Thymus (tissue), 11 donors: ENCODE results near the gene FKBP7. TPM values are rescaled to one million over a fixed set of nuclear protein-coding genes. Genes with fewer than 3 reads are reported as not detected.

ENCODE experiments used
- DNase-seq, 9 donors: peaks; one replicate each; pipeline ENCODE4 v3.0.0-alpha.2; 2013; ENCODE audit warnings: low spot score in 9 of 9, low read depth in 6 of 9, missing footprints in 1 of 9
- H3K27ac ChIP-seq, 2 donors: one replicate each; pipeline ENCODE4 v1.5.1; 2013; ENCODE audit warnings: control low read depth in 1 of 2, low read depth in 1 of 2, low read length in 1 of 2, mild to moderate bottlenecking in 1 of 2, moderate library complexity in 1 of 2
- H3K27me3 ChIP-seq, 2 donors: one replicate each; pipeline ENCODE4 v1.5.1; 2013; ENCODE audit warnings: low read length in 1 of 2; ENCODE audit not compliant: control insufficient read depth in 2 of 2, insufficient read depth in 1 of 2
- H3K36me3 ChIP-seq, 2 donors: one replicate each; pipeline ENCODE4 v1.5.1; 2013; ENCODE audit warnings: low read length in 1 of 2, mild to moderate bottlenecking in 1 of 2, moderate library complexity in 1 of 2; ENCODE audit not compliant: control insufficient read depth in 2 of 2, insufficient read depth in 2 of 2
- H3K4me1 ChIP-seq, 2 donors: one replicate each; pipeline ENCODE4 v1.5.1; 2013; ENCODE audit warnings: low read length in 2 of 2; ENCODE audit not compliant: control insufficient read depth in 2 of 2, insufficient read depth in 2 of 2
- H3K4me3 ChIP-seq, 2 donors: one replicate each; pipeline ENCODE4 v1.5.1; 2013; ENCODE audit warnings: low read length in 2 of 2, control low read depth in 1 of 2, mild to moderate bottlenecking in 1 of 2
- H3K9me3 ChIP-seq, 2 donors: one replicate each; pipeline ENCODE4 v1.5.1; 2013; ENCODE audit warnings: low read length in 1 of 2, mild to moderate bottlenecking in 1 of 2; ENCODE audit not compliant: control insufficient read depth in 2 of 2, insufficient read depth in 1 of 2
- WGBS: extraction: QIAGEN DNeasy Blood & Tissue Kit; methylation state at CpG from one replicate; pipeline ENCODE4 v1.1.7; 2013; 5-methylcytosine and 5-hydroxymethylcytosine counted together
- polyA plus RNA-seq: library from polyadenylated mRNA; stranded (reverse); fragments of 200-250 nt; gene quantifications from one replicate; pipeline ENCODE4 v1.2.3, GENCODE V29; 2013
- total RNA-seq: library from RNA; stranded (reverse); fragments of 120-200 nt; gene quantifications from one replicate; pipeline ENCODE4 v1.2.4, GENCODE V29; 2013
- donor health status: healthy.

FKBP7 gene
- total and polyA plus RNA-seq, 2 donors = 6.5 to 7.4 TPM

GRCh38 chr2:178449700-178450523 lies 28.5 kb downstream of the FKBP7 start:
- peak in 3 of 9 donors; percentile 38 to 56 (median 41) for DNase-seq
- H3K27ac ChIP-seq = peak overlapping the region; percentile 97 to 99
- 13% methylated on average over 18 of the region's 18 CpGs for WGBS

GRCh38 chr2:178448968-178449661 lies 29.3 kb downstream of the FKBP7 start:
- Histone ChIP-seq H3K27me3 (no peaks in the 10 kb centered on the region), H3K4me1 (peaks cover 11 to 18% of the 10 kb centered on the region in 2 donors), H3K9me3 (no peaks in the 10 kb centered on the region), H3K4me3 (peak overlapping the region in 1 of 2 donors; percentile 75), H3K36me3 (peaks cover 7 to 30% of the 10 kb centered on the region in 2 donors), H3K27ac (no peak overlapping the region)
- 85% methylated on average over 4 of the region's 4 CpGs for WGBS
- no peak for DNase-seq

More at GRCh38 chr2:178449700-178450523, 28.5 kb downstream of the FKBP7 start:
- Histone ChIP-seq H3K36me3 (peaks cover 7 to 26% of the 10 kb centered on the region in 2 donors), H3K4me3 (peak overlapping the region; percentile 75 to 76), H3K4me1 (peaks cover 11 to 18% of the 10 kb centered on the region in 2 donors), H3K27me3 (no peaks in the 10 kb centered on the region), H3K9me3 (no peaks in the 10 kb centered on the region)

GRCh38 chr2:178441426-178441825 lies 37.0 kb downstream of the FKBP7 start:
- no peak for DNase-seq
- no peaks in the 10 kb centered on the region for H3K9me3 ChIP-seq
- no peak overlapping the region for H3K4me3 ChIP-seq
- H3K4me1 ChIP-seq = no peaks in the 10 kb centered on the region
- peaks cover 19 to 58% of the 10 kb centered on the region in 2 donors for H3K36me3 ChIP-seq
- no peaks in the 10 kb centered on the region for H3K27me3 ChIP-seq
- H3K27ac ChIP-seq = no peak overlapping the region
- WGBS = 97% methylated on average over 2 of the region's 2 CpGs

- Histone ChIP-seq H3K27ac (no peak overlapping the region), H3K4me1 (no peaks in the 10 kb centered on the region), H3K36me3 (peaks cover 31 to 65% of the 10 kb centered on the region in 2 donors), H3K27me3 (no peaks in the 10 kb centered on the region), H3K4me3 (no peak overlapping the region), H3K9me3 (no peaks in the 10 kb centered on the region)
- DNase-seq = no peak
- 92% methylated on average over 2 of the region's 2 CpGs for WGBS
Measured at GRCh38 chr2:178436662-178437061, 41.7 kb downstream of the FKBP7 start.

GRCh38 chr2:178429336-178429735 lies 49.1 kb downstream of the FKBP7 start:
- H3K4me1 ChIP-seq = no peaks in the 10 kb centered on the region
- DNase-seq = no peak
- H3K27me3 ChIP-seq = no peaks in the 10 kb centered on the region
- peaks cover 0 to 4% of the 10 kb centered on the region in 2 donors for H3K9me3 ChIP-seq
- H3K27ac ChIP-seq = no peak overlapping the region
- peaks cover 27 to 66% of the 10 kb centered on the region in 2 donors for H3K36me3 ChIP-seq
- no peak overlapping the region for H3K4me3 ChIP-seq

- peaks cover 22 to 58% of the 10 kb centered on the region in 2 donors for H3K36me3 ChIP-seq
Measured at GRCh38 chr2:178428396-178428806, 50.0 kb downstream of the FKBP7 start.

GRCh38 chr2:178427458-178427857 lies 50.9 kb downstream of the FKBP7 start:
- peaks cover 0 to 4% of the 10 kb centered on the region in 2 donors for H3K9me3 ChIP-seq
- over 99% methylated on average over 2 of the region's 2 CpGs for WGBS

More at GRCh38 chr2:178428396-178428806, 50.0 kb downstream of the FKBP7 start:
- H3K4me1 ChIP-seq = no peaks in the 10 kb centered on the region
- H3K27me3 ChIP-seq = no peaks in the 10 kb centered on the region
- no peak overlapping the region for H3K27ac ChIP-seq
- DNase-seq = no peak
- H3K9me3 ChIP-seq = peaks cover 0 to 4% of the 10 kb centered on the region in 2 donors
- H3K4me3 ChIP-seq = no peak overlapping the region
- WGBS = 89% methylated on average over 1 of the region's 1 CpG

GRCh38 chr2:178426388-178426787 lies 52.0 kb downstream of the FKBP7 start:
- Histone ChIP-seq H3K4me3 (no peak overlapping the region), H3K4me1 (no peaks in the 10 kb centered on the region), H3K27ac (no peak overlapping the region), H3K36me3 (peaks cover 11 to 38% of the 10 kb centered on the region in 2 donors), H3K9me3 (peaks cover 0 to 4% of the 10 kb centered on the region in 2 donors), H3K27me3 (no peaks in the 10 kb centered on the region)
- no peak for DNase-seq
- 98% methylated on average over 3 of the region's 3 CpGs for WGBS

More at GRCh38 chr2:178427458-178427857, 50.9 kb downstream of the FKBP7 start:
- H3K4me3 ChIP-seq = no peak overlapping the region
- DNase-seq = no peak
- peaks cover 16 to 49% of the 10 kb centered on the region in 2 donors for H3K36me3 ChIP-seq
- H3K27me3 ChIP-seq = no peaks in the 10 kb centered on the region
- no peak overlapping the region for H3K27ac ChIP-seq
- H3K4me1 ChIP-seq = no peaks in the 10 kb centered on the region
